Activated CD4-positive, alpha-beta T cell treated with anti-CD3 and anti-CD28 coated beads, Interleukin-2, amount 10 ng/mL, durations not matched to agents 24 days and 14 days (primary cell): ENCODE measurements around the gene ATG9A. TPM values are rescaled to one million over a fixed set of nuclear protein-coding genes. Genes with fewer than 3 reads are reported as not detected.
A peak's percentile ranks its signal among the peaks of the same experiment; 100 is the strongest.
"Not testable (repeated sequence)": the region's sequence is repeated elsewhere in the genome, so short reads cannot be mapped to it uniquely, and the experiment has no call there.

Source experiments
- DNase-seq: peaks from one replicate; pipeline ENCODE4 v3.0.0; 2022
- H3K27ac Mint-ChIP-seq: one replicate; pipeline ENCODE4 v1.8.0; 2022; ENCODE audit warnings: mild to moderate bottlenecking, mixed read lengths
- H3K27me3 Mint-ChIP-seq: one replicate; pipeline ENCODE4 v1.8.0; 2022; ENCODE audit warnings: mixed read lengths
- H3K36me3 Mint-ChIP-seq: one replicate; pipeline ENCODE4 v1.8.0; 2022; ENCODE audit warnings: low read depth, mild to moderate bottlenecking, mixed read lengths
- H3K4me1 Mint-ChIP-seq: one replicate; pipeline ENCODE4 v1.8.0; 2021; ENCODE audit warnings: mixed read lengths
- H3K4me3 Mint-ChIP-seq: one replicate; pipeline ENCODE4 v1.8.0; 2022; ENCODE audit warnings: mild to moderate bottlenecking, moderate library complexity, mixed read lengths
- H3K9me3 Mint-ChIP-seq: one replicate; pipeline ENCODE4 v1.8.0; 2021; ENCODE audit warnings: mixed read lengths
- intact Hi-C: fragments of 100-400 bp; cut with micrococcal nuclease; formaldehyde crosslinking; loops from one replicate; pipeline ENCODE4 v1.15.1; 2023
- total RNA-seq: library from RNA; stranded (reverse); gene quantifications from 2 replicates; pipeline ENCODE4 v1.2.3, GENCODE V29; 2022

ATG9A gene
- total RNA-seq, 1 donor from 2014 or later = 67.2 TPM

DNA sequence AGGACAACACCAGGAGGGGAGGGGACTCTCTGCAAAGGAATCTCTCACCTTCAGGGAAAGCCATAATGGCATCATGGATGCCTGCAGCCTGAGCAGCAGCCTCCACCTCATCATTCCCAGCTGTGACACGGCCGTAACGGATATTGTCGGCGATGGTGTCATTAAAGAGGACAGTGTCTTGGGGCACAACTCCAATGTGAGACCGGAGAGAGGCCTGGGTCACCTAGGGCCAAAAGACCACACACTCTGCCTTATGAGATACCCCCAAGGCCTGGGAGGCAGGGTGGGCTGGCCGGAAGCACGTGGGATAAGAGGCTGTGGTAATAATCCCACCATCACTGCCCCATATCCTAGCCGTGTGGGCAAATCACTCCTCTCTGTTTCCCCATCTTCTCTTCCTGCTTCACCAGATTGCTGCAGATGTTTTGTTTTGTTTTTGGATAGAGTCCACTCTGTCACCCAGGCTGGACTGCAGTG, 18.5 kb downstream of the ATG9A start:
- Mint-ChIP-seq H3K9me3 (no peaks in the 10 kb centered on the region), H3K27ac (peak overlapping the region; percentile 75), H3K4me3 (no peak overlapping the region), H3K4me1 (peaks cover 44% of the 10 kb centered on the region), H3K36me3 (peaks cover 39% of the 10 kb centered on the region), H3K27me3 (no peaks in the 10 kb centered on the region)
- intact Hi-C loops = loop anchor here (1.0 kb wide), 1 partner anchor 51 kb away; the partner anchor contains the start of gene NHEJ1
- DNase-seq = peak; percentile 51

DNA sequence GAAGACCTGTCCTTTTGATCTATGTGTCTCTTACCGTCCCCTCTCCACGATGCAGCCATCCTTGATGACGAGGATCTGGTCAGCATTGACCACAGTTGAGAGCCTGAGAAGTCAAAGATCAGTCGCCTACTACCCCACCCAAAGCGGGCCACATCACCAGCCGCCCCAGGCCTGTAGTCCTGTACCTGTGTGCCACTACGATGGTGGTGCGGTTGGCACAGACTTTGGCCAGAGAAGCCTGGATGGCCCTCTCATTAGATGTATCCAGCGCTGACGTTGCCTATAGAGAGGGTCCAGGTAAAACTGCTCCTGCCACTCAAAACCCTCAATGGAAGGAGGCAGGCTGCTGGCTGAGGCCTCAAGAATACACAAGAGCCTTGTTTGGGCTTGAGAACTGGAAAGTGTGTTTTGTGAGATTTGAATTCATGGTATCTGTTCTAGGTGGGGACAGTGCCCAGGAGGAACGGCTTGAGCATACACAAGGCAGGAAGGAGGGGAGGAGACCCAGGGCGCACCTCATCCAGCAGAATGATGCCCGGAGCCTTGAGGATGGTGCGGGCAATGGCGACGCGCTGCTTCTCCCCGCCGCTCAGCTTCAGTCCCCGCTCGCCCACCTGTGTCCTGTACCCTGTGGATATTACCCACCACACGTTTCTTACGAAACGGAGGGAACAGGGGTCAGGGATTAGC, 19.1 kb downstream of the ATG9A start:
- no peak overlapping the region for H3K4me3 Mint-ChIP-seq
- DNase-seq = peak; percentile 59
- peaks cover 39% of the 10 kb centered on the region for H3K36me3 Mint-ChIP-seq
- H3K27ac Mint-ChIP-seq = peak overlapping the region; percentile 81
- no peaks in the 10 kb centered on the region for H3K27me3 Mint-ChIP-seq
- no peaks in the 10 kb centered on the region for H3K9me3 Mint-ChIP-seq
- intact Hi-C loops = no loop called here
- peaks cover 44% of the 10 kb centered on the region for H3K4me1 Mint-ChIP-seq

DNA sequence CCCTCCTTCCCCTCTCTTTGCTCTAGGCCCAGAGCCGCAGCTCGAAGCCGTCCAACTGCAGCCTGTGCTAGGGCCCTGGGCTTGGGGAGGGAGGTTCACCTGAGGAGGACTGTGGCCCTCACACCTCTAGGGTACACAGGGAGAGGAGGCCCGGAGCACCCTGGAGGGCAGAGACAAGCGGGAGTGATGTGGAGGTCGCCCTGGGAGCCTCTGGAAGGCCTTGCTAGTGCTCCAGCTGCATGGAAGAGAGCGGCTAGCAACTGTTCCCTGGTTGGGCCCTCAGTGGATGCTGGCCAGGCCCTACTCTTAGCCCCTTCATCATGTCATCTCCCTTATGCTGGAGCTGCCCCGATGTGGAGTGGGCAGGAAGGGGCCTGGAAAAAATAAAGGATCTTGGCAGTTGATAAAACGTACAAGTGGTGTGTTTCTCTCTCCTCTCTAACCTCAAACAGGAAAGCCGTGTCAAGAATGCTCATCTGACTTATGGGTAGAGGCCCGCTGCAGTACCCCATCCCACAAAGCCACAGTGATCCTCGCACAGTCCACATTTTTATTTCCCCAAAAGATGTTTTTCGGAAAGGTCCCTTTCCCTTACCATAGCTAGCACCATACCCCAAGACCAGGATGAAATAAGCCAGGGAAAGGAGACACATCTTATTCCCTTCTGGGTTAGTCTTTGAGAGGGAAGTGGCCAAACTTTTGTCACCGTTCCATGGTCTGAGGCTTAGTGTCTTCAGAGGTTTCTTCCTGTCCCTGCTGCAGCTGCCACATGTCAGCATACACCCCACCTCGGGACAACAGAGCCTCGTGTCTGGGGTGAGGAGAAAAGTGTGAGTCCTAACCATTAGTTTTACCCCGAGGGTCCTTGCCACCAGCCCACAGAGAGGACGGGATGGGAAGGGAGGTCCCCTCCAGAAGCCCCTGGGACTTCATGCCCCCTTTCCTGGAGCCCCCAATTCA, 19.9 kb downstream of the ATG9A start:
- peak; percentile 58 for DNase-seq
- Mint-ChIP-seq H3K36me3 (peaks cover 35% of the 10 kb centered on the region), H3K27me3 (no peaks in the 10 kb centered on the region), H3K27ac (peak overlapping the region; percentile 81), H3K4me1 (peaks cover 41% of the 10 kb centered on the region), H3K9me3 (no peaks in the 10 kb centered on the region), H3K4me3 (peak overlapping the region; percentile 26)
- intact Hi-C loops = no loop called here

DNA sequence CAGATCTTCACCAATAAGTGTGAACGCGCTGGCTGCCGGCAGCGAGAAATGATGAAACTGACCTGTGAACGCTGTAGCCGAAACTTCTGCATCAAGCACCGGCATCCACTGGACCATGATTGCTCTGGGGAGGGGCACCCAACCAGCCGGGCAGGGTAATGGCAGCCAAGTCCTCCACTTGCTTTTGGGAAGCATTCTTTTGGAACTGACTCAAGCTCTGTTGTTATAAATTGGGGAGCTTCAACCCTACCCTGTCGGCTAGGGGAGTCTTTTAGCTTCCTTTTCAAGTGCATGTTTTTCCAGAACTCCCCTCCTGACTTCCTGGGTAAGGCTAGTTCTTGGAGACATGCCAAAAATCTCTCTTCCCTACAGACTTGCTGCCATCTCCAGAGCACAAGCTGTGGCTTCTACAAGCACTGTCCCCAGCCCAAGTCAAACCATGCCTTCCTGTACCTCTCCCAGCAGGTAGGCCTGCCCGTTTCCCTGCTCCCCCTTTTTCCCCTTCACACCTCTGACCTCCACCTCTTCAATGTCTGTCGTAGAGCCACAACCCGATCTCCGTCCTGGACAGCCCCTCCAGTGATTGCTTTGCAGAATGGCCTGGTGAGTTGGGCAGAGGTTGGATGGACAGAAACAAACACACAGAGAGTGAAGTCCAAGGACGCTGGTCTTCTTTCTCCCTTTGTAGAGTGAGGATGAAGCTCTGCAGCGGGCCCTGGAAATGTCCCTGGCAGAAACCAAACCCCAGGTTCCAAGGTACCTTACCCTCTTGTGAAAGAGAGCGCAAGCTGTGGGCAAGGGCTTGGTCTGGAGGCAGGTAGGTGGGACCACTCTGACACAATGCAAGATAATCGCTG, 21.3 kb downstream of the ATG9A start:
- peaks cover 25% of the 10 kb centered on the region for H3K36me3 Mint-ChIP-seq
- DNase-seq = peak; percentile 59
- no peaks in the 10 kb centered on the region for H3K9me3 Mint-ChIP-seq
- peak overlapping the region; percentile 83 for H3K4me3 Mint-ChIP-seq
- intact Hi-C loops = loop anchor here (1.0 kb wide), 1 partner anchor 37 kb away; the partner anchor contains the start of genes GLB1L and STK16
- H3K27ac Mint-ChIP-seq = peak overlapping the region; percentile 81
- peaks cover 36% of the 10 kb centered on the region for H3K4me1 Mint-ChIP-seq
- no peaks in the 10 kb centered on the region for H3K27me3 Mint-ChIP-seq

DNA sequence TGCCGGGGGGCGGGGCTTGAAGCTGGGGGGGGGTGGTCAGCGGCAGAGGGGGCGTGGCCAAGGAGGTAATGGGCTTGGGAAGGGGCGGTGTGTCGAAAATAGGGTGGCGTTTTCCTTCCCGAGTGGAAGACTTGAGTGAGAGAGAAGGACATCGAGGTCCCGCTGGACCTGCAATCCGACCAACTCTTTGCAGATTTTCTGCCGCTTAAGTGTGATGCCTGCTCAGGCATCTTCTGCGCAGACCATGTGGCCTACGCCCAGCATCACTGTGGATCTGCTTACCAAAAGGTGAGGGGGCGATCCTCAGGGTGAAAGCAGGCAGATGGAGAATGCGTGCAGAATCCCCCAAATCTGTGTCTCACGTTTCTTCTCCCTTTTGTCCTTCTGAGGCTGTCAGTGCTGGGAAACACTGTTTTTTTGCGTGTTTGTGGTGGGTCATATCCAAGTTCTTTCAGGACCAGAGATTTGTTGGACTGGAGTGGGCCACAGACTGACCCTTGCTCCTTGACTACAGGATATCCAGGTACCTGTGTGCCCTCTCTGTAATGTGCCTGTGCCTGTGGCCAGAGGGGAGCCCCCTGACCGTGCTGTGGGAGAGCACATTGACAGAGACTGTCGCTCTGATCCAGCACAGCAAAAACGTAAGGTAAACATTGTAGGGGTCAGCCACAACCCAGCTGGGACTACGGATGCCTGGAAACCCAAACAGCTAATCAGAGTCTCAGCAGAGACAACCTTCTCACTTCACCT, 22.1 kb downstream of the ATG9A start:
- no peaks in the 10 kb centered on the region for H3K9me3 Mint-ChIP-seq
- peak overlapping the region; percentile 92 for H3K27ac Mint-ChIP-seq
- intact Hi-C loops = loop anchor here (1.0 kb wide), 1 partner anchor 38 kb away; the partner anchor contains the start of genes GLB1L and STK16
- H3K36me3 Mint-ChIP-seq = peaks cover 23% of the 10 kb centered on the region
- DNase-seq = peak; percentile 58
- H3K4me3 Mint-ChIP-seq = peak overlapping the region; percentile 83
- peaks cover 36% of the 10 kb centered on the region for H3K4me1 Mint-ChIP-seq
- H3K27me3 Mint-ChIP-seq = no peaks in the 10 kb centered on the region

DNA sequence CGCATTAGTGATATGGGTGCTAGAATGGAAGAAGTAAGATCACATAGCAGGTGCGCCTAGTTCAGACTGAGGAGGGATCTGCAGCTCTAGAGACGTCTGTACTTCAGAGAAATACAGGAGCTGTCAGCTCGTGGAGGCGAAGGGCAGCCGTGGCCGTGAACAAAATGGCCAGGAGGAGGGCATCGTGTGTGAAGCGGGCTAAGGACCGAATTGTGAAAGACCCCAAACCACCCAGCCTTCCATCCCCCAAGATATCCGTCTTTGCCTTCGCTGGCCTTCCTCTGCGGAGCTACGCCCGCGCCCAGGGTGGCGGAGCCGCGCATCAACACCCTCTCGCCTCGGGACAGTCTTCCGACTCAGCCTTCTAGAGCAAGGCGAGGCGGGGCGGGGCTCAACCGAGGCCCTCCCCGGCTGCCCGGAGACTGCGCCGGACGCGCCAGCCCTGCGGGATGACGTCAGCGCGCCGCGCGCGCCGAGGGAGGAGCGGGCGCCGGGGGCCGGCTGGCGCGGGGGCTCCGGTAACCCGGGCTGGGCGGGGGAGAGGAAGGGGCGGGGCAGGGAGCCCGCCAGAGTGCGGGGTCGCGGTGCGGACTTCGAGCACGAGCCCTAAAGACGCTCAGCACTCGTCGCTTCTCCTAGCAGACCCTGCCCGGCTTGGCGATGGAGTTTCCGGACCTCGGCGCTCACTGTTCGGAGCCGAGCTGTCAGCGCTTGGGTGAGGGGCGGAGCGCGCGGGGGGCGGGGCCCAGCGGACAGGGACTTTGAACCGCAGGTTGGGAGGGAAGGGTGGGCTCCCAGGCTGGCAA, 22.9 kb downstream of the ATG9A start, which contains the start of gene ZFAND2B:
TSS of gene ZFAND2B (plus strand) at position 455 of the 806 bp plus-strand sequence. CDS start at position 661, 206 bp downstream.
- Mint-ChIP-seq H3K9me3 (no peaks in the 10 kb centered on the region), H3K27me3 (no peaks in the 10 kb centered on the region), H3K4me1 (peaks cover 35% of the 10 kb centered on the region), H3K4me3 (peak within 1 kb of the TSS; percentile 83), H3K27ac (peak within 1 kb of the TSS; percentile 92), H3K36me3 (peaks cover 20% of the 10 kb centered on the region)
- intact Hi-C loops = loop anchor here (1.0 kb wide), 8 partner anchors 13 to 181 kb away; partner anchors contain the start of genes ANKZF1, ATG9A, DNAJB2 and DNPEP
- DNase-seq = peak; percentile 99

DNA sequence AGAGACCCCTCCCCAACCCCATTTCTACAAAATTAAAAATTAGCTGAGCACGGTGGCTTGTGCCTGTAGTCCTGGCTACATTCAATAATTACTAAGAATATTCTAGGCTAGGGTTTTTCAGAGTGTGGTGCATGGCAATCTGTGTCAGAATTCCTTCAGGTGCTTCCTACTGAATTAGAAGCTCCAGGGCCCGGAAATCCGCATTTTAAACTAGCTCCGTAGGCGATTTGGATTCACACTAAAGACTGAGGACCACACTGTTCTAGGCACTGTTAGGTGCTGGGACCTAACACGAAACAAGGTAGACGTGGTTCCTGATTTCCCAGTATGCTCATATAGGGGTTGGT, 23.5 kb downstream of the ATG9A start:
- H3K4me1 Mint-ChIP-seq = peaks cover 30% of the 10 kb centered on the region
- intact Hi-C loops = loop anchor here (1.0 kb wide), 7 partner anchors 13 to 181 kb away; partner anchors contain the start of genes ANKZF1, ATG9A, DNAJB2 and DNPEP
- no peaks in the 10 kb centered on the region for H3K9me3 Mint-ChIP-seq
- peaks cover 20% of the 10 kb centered on the region for H3K36me3 Mint-ChIP-seq
- H3K27ac Mint-ChIP-seq = peak overlapping the region; percentile 92
- peak overlapping the region; percentile 83 for H3K4me3 Mint-ChIP-seq
- DNase-seq = no peak
- H3K27me3 Mint-ChIP-seq = no peaks in the 10 kb centered on the region

DNA sequence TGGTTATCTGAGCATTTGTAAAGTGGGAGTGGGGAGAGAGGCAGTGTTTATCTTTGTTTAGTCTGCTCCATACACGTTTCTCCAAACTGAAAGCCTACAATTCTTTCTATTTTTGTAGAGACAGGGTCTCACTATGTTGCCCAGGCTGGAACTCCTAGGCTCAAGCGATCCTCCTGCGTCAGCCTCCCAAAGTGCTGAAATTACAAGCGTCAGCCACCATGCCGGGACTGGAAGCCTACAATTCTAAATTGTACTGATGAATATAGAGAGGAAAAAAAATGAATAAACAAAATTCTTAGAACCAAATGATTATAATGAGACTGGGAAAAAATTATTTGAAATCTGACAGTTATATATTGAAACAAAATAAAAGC, 24.3 kb downstream of the ATG9A start:
- H3K36me3 Mint-ChIP-seq = peaks cover 18% of the 10 kb centered on the region
- intact Hi-C loops = no loop called here
- peak overlapping the region; percentile 83 for H3K4me3 Mint-ChIP-seq
- peak; percentile 41 for DNase-seq
- peaks cover 30% of the 10 kb centered on the region for H3K4me1 Mint-ChIP-seq
- no peaks in the 10 kb centered on the region for H3K27me3 Mint-ChIP-seq
- no peaks in the 10 kb centered on the region for H3K9me3 Mint-ChIP-seq
- H3K27ac Mint-ChIP-seq = peak overlapping the region; percentile 25

DNA sequence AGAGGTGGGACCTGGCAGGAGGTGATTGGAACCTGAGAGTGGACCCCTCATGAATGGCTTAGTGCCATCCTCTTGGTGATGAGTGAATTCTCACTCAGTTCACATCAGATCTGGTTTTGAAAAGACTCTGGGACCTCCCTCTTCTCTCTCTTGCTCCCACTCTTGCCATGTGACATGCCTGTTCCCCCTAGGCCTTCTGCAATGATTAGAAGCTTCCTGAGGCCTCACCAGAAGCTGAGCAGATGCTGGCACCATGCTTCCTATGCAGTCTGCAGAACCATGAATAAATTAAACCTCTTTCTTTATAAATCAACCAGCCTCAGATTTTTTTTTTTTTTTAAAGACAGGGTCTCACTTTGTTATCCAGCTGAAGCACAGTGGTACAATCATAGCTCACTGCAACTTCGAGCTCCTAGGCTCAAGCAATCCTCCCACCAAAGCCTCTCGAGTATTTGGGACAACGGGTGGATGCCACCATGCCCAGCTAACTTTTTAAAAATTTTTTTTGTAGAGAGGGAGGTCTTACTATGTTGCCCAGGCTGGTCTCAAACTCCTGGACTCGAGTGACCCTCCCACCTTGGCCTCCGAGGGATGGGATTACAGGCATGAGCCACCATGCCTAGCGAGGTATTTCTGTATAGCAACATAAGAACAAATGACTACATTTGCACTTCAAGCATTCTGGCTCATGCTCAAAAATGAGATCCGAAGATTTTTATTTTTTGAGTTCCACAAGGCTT, 24.8 kb downstream of the ATG9A start:
- Mint-ChIP-seq H3K27me3 (no peaks in the 10 kb centered on the region), H3K36me3 (peaks cover 14% of the 10 kb centered on the region), H3K9me3 (no peaks in the 10 kb centered on the region), H3K4me1 (peaks cover 24% of the 10 kb centered on the region), H3K4me3 (no peak overlapping the region), H3K27ac (no peak overlapping the region)
- DNase-seq = peak; percentile 53
- intact Hi-C loops = no loop called here

DNA sequence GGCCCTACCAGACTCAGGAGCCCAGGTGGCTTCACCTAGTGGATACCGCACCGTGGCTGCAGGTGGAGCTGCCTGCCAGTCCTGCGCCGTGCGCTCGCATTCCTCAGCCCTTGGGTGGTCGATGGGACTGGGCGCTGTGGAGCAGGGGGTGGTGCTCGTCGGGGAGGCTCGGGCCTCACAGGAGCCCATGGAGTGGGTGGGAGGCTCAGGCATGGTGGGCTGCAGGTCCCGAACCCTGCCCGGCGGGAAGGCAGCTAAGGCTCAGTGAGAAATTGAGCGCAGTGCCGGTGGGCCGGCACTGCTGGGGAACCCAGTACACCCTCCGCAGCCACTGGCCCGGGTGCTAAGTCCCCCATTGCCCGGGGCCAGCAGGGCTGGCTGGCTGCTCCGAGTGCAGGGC, 28.1 kb downstream of the ATG9A start:
- DNase-seq = peak; percentile 49
- H3K9me3 Mint-ChIP-seq, H3K36me3 Mint-ChIP-seq, H3K4me3 Mint-ChIP-seq, H3K27ac Mint-ChIP-seq, H3K4me1 Mint-ChIP-seq, H3K27me3 Mint-ChIP-seq, intact Hi-C loops: not testable (repeated sequence)

DNA sequence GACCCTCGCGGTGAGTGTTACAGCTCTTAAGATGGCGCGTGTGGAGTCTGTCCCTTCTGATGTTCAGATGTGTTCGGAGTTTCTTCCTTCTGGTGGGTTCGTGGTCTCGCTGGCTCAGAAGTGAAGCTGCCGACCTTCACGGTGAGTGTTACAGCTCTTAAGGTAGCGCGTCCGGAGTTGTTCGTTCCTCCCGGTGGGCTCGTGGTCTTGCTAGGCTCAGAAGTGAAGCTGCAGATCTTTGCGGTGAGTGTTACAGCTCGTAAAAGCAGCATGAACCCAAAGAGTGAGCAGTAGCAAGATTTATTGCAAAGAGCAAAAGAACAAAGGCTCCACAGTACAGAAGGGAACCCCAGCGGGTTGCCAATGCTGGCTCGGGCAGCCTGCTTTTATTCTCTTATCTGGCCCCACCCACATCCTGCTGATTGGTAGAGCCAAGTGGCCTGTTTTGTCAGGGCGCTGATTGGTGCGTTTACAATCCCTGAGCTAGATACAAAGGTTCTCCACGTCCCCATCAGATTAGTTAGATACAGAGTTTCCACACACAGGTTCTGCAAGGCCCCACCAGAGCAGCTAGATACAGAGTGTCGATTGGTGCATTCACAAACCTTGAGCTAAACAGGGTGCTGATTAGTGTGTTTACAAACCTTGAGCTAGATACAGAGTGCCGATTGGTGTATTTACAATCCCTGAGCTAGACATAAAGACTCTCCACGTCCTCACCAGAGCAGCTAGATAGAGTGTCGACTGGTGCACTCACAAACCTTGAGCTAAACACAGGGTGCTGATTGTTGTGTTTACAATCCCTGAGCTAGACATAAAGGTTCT, 28.7 kb downstream of the ATG9A start:
- intact Hi-C loops, H3K27me3 Mint-ChIP-seq, H3K9me3 Mint-ChIP-seq, H3K36me3 Mint-ChIP-seq, H3K4me1 Mint-ChIP-seq: not testable (repeated sequence)
- H3K4me3 Mint-ChIP-seq = peak overlapping the region; percentile 69
- peak; percentile 63 for DNase-seq
- peak overlapping the region; percentile 77 for H3K27ac Mint-ChIP-seq
